ENCODE data around the gene MRPL33. TPM values are rescaled to one million over a fixed set of nuclear protein-coding genes. Genes with fewer than 3 reads are reported as not detected.

MRPL33 gene
- total RNA-seq, 1 experiment from 2014 or later: 66.8 TPM

GRCh38 chr2:27736890-27737204 lies 34.7 kb upstream of the MRPL33 start:
- Histone ChIP-seq H3K9ac (ENCODE audit: extremely low read depth, insufficient read length, low read length) (no peak overlapping the region), H3K4ac (ENCODE audit: low read depth, low read length) (no peak overlapping the region), H3K4me2 (ENCODE audit: insufficient read depth, insufficient read length, low read length) (no peak overlapping the region), H3K4me1 (ENCODE audit: insufficient read depth, low read length) (no peaks in the 10 kb centered on the region), H3K27ac (ENCODE audit: insufficient read length, low read depth, low read length) (no peak overlapping the region), H3K27me3 (ENCODE audit: insufficient read depth, low read length) (no peaks in the 10 kb centered on the region), H2BK120ac (ENCODE audit: low read depth, low read length, poor library complexity, severe bottlenecking) (no peak overlapping the region), H3T11ph (ENCODE audit: low read length) (no peak overlapping the region), H4K8ac (replicated peaks; ENCODE audit: insufficient read length, low read depth, low read length) (no peak overlapping the region), H2AFZ (ENCODE audit: low read length) (no peak overlapping the region), H3K79me2 (ENCODE audit: insufficient read depth, low read length) (no peaks in the 10 kb centered on the region), H3K79me1 (ENCODE audit: insufficient read depth, low read depth, low read length, poor library complexity, severe bottlenecking) (no peaks in the 10 kb centered on the region), H3K23me2 (ENCODE audit: insufficient read length, low read depth, low read length, poor library complexity, severe bottlenecking) (peaks cover 10% of the 10 kb centered on the region), H4K5ac (ENCODE audit: insufficient read length, low read depth, low read length) (no peak overlapping the region), H2BK20ac (ENCODE audit: low read depth, low read length, poor library complexity, severe bottlenecking) (no peak overlapping the region), H3K18ac (ENCODE audit: insufficient read length, low read depth, low read length) (no peak overlapping the region), H4K20me1 (ENCODE audit: control insufficient read depth, insufficient read depth, insufficient read length) (no peaks in the 10 kb centered on the region), H2AK5ac (ENCODE audit: insufficient read length, low read length) (no peak overlapping the region), H4K91ac (ENCODE audit: insufficient read length, low read depth, low read length) (no peak overlapping the region), H2BK5ac (ENCODE audit: insufficient read length, low read length) (no peak overlapping the region), H2BK15ac (ENCODE audit: low read depth, low read length) (no peak overlapping the region), H3K23ac (ENCODE audit: insufficient read length, low read depth, low read length) (no peak overlapping the region), H3K9me3 (ENCODE audit: control insufficient read depth, low read depth, low read length) (no peaks in the 10 kb centered on the region), H2BK12ac (ENCODE audit: insufficient read length, low read depth, low read length) (no peak overlapping the region), H3K14ac (ENCODE audit: insufficient read depth, low read length) (no peak overlapping the region), H3K56ac (ENCODE audit: insufficient read length, low read depth, low read length) (no peak overlapping the region)
- peaks cover 11 to 12% of the 10 kb centered on the region in 2 experiments for H3K9me3 Mint-ChIP-seq
- WGBS (ENCODE audit: extremely low coverage, insufficient read length, low lambda C conversion rate): no CpG with 5 or more reads among the region's 6 CpGs
- no peak for DNase-seq
- no peak overlapping the region; a peak in 1 of 5 replicates for H3K4me3 Mint-ChIP-seq
- H3K27ac Mint-ChIP-seq: peak overlapping the region in 1 of 3 experiments; percentile 59; a peak in 1 of 7 replicates
- H3K4me1 Mint-ChIP-seq: peaks cover 13 to 14% of the 10 kb centered on the region in 2 experiments
- no peaks in the 10 kb centered on the region for H3K27me3 Mint-ChIP-seq (ENCODE audit: low read depth)
- peaks cover 0 to 12% (median 0%) of the 10 kb centered on the region in 3 experiments; a peak in 1 of 7 replicates for H3K36me3 Mint-ChIP-seq (ENCODE audit: insufficient read depth in 1 of 3, low read depth in 3 of 3)
- no peak for TF ChIP-seq CTCF (conservative IDR thresholded peaks at IDR 0.05)

Data from H9 (cell line).